Measurements from ENCODE around the gene PDE8A. TPM values are rescaled to one million over a fixed set of nuclear protein-coding genes. Genes with fewer than 3 reads are reported as not detected.

PDE8A gene
- total and polyA plus RNA-seq, 2 donors (not counting 3 experiments of a cell fraction or from before 2014, with no cell fraction given): 21.3 to 45.7 TPM

DNA sequence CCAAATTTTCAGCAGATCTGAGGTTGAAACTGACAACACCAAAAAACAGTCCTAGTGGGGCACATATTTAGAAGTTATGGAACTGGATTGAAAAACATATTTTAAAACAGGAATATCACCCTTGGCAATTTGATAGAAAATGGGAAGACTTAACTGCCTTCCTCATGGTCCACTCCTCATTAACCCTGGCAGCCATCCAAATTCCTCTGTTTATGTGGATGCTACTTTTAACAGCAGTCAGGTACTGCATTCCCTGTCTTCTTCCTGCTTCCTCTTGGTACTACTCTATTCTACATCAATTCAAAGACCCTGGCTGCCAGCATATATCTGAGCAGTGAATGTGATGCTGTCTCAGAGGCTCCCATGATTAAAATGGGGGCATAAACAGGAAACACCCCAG is 54.3 kb downstream of the PDE8A start:
- no peak overlapping the region for H3K4me2 ChIP-seq (ENCODE audit: insufficient read depth, low read length)
- no peaks in the 10 kb centered on the region for H3K9me1 ChIP-seq (replicated peaks; ENCODE audit: control insufficient read depth, extremely low read depth, insufficient read depth, low read length)
- ChIA-PET CTCF (no interaction called here), POLR2A (no interaction called here)
- H3K79me2 ChIP-seq (ENCODE audit: control insufficient read depth, insufficient read depth, low read length): peaks cover 19% of the 10 kb centered on the region
- BruUV-seq (replicated peaks): no TSS peak
- no peaks in the 10 kb centered on the region for H3K36me3 ChIP-seq (ENCODE audit: control insufficient read depth in 2 of 2, extremely low read depth in 1 of 2, insufficient read depth in 2 of 2, low read length in 2 of 2)
- H3K27ac ChIP-seq (ENCODE audit: insufficient read depth, low read depth, low read length): no peak overlapping the region
- intact Hi-C loops (cut with micrococcal nuclease) (no loop called here), dilution Hi-C loops (cut with MboI; ENCODE audit: extremely low pct_ligation_motif_present, low sequenced_read_pairs) (no loop called here)
- no peaks in the 10 kb centered on the region for H4K20me1 ChIP-seq (replicated peaks; ENCODE audit: control insufficient read depth, extremely low read depth, insufficient read depth, low read length)
- H3K9ac ChIP-seq (replicated peaks; ENCODE audit: extremely low read depth, insufficient read depth, low read length): no peak overlapping the region
- FAIRE-seq: no peak
- no peak for DNase-seq (ENCODE audit: low read depth, low spot score)
- H3K4me3 ChIP-seq (replicated peaks in 1 of 3; ENCODE audit: insufficient read depth in 1 of 3, low read depth in 1 of 3, low read length in 3 of 3): no peak overlapping the region
- no peak overlapping the region for H2AFZ ChIP-seq (ENCODE audit: low read depth, low read length)
- TF ChIP-seq JUN (IDR thresholded peaks at IDR 0.05; ENCODE audit: borderline replicate concordance, insufficient read depth, insufficient read length, low read depth) (no peak), MYC (IDR thresholded peaks at IDR 0.05; ENCODE audit: low read depth, low read length) (no peak), POLR2A (IDR thresholded peaks at IDR 0.05; ENCODE audit: low read depth, low read length) (no peak), EZH2 (IDR thresholded peaks at IDR 0.05; ENCODE audit: borderline replicate concordance, low read depth, low read length, severe bottlenecking) (no peak), GATA2 (IDR thresholded peaks at IDR 0.05; ENCODE audit: insufficient read depth, insufficient read length, low read depth, low read length) (no peak), FOS (IDR thresholded peaks at IDR 0.05; ENCODE audit: borderline replicate concordance, insufficient read depth, low read length) (no peak), POLR2AphosphoS5 (IDR thresholded peaks at IDR 0.05; ENCODE audit: insufficient read depth, low read depth, low read length) (no peak)
- TF ChIP-seq, protein P1, sequence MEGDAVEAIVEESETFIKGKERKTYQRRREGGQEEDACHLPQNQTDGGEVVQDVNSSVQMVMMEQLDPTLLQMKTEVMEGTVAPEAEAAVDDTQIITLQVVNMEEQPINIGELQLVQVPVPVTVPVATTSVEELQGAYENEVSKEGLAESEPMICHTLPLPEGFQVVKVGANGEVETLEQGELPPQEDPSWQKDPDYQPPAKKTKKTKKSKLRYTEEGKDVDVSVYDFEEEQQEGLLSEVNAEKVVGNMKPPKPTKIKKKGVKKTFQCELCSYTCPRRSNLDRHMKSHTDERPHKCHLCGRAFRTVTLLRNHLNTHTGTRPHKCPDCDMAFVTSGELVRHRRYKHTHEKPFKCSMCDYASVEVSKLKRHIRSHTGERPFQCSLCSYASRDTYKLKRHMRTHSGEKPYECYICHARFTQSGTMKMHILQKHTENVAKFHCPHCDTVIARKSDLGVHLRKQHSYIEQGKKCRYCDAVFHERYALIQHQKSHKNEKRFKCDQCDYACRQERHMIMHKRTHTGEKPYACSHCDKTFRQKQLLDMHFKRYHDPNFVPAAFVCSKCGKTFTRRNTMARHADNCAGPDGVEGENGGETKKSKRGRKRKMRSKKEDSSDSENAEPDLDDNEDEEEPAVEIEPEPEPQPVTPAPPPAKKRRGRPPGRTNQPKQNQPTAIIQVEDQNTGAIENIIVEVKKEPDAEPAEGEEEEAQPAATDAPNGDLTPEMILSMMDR (IDR thresholded peaks at IDR 0.05; ENCODE audit: extremely low read depth in 1 of 2, insufficient read depth in 1 of 2, low read depth in 1 of 2, low read length in 2 of 2): no peak
- TF ChIP-seq, protein P2, sequence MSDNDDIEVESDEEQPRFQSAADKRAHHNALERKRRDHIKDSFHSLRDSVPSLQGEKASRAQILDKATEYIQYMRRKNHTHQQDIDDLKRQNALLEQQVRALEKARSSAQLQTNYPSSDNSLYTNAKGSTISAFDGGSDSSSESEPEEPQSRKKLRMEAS (IDR thresholded peaks at IDR 0.05; ENCODE audit: insufficient read depth, insufficient read length): no peak
- H3K4me1 ChIP-seq (ENCODE audit: control insufficient read depth, extremely low read depth, insufficient read depth, low read length): peaks cover 16% of the 10 kb centered on the region
- H3K27me3 ChIP-seq (ENCODE audit: control insufficient read depth in 2 of 2, insufficient read depth in 2 of 2, low read length in 2 of 2): no peaks in the 10 kb centered on the region
- H3K9me3 ChIP-seq (replicated peaks; ENCODE audit: control insufficient read depth, insufficient read depth, low read length): no peaks in the 10 kb centered on the region
